Inflammatory macrophage (primary cell): ENCODE data around the gene METTL16.

ENCODE experiments used
- DNase-seq, 2 donors: peaks; one replicate each; pipeline ENCODE4 v3.0.0-alpha.2; 2020 to 2022

Gene METTL16

DNA sequence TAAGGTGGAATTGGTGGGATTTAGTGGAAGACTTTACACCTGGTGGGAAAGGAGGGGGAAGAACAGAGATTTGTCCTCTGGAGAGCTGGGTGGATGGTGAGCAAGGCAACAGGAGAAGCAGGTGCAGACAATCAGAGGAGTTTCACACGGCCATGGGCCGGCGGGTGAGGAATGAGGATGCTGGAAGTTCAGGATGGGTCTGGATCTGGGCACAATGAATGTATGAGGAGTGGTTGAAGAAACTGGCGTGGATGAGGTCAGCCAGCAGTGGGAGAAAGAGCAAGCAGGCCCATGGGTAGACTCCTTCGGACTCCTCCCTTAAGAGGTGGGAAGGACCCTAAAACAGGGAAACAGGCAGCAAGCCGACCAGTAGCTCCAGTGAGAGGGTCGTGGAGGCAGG, 100.7 kb downstream of the METTL16 start:
- DNase-seq: no peak

DNA sequence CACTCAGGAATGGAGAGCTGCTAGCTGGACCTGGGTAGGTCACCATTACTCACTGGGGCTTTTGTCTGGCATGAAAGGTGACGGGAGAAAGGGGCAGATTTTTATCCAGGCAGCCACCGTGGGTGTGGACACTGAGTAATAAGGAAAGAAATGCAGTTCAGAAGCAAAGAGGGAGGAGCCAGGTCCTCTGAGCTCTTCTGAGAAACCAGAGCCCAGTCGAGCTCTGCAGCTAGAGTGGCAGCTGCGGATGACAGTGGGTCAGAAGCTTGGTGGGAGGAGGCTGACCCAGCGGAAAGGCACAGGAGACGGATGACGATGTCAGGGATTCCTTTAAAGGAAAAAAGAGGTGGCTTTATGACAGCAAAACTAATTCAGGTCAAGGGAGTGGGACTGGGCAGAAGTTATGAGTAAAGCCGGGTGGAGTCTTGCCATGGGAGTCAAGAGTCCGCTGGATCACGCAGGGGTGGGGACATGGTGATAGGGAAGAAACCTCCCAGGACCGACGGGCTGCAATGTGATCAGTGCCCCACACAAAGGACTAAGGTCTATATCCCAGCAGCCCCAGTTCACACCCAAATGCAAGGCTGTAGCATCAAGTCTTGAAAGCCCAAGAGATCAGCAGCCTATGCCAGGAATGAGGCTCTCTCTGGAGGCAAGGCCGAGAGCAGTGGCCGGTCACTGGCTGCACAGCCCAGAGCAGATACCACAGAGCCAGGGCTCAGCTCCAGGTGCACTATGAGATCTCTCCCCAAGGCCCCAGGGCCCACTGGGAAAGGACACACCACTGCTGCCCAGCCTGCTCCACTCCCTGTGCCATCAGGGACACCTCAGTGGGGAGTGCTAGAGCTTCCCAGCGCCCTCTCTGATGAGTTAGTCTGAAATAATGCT, 104.5 kb downstream of the METTL16 start:
- peak; percentile 87 to 95 for DNase-seq

DNA sequence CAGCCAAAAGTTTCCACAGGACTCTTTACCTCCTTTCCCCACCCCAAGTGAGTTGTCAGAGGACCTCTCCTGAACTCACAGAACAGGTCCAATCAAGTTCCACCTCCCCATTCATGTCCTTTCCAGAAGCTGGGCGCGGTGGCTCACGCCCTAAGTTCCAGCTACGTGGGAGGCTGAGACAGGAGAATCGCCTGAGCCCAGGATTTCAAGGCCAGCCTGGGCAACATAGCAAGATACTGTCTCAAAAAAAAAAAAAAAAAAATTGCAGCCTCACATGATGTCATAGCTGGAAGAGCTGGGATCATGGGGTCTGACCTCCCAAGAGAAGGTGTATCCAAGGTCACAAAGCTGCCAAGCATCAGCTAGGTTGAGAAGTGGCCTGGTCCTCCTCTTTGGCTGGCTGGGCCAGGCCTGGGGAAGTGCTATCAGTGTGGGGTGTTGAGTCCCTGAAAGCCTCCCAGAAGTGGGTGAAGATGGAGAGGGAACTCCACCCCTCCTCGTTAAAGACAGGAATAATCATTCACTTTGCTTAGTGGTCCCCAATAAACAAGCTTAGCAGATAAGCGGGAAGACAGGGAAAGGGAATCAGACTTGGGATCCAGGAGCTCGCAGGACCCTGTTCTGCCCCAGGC, 105.3 kb downstream of the METTL16 start:
- DNase-seq: peak in 1 of 2 donors; percentile 32

DNA sequence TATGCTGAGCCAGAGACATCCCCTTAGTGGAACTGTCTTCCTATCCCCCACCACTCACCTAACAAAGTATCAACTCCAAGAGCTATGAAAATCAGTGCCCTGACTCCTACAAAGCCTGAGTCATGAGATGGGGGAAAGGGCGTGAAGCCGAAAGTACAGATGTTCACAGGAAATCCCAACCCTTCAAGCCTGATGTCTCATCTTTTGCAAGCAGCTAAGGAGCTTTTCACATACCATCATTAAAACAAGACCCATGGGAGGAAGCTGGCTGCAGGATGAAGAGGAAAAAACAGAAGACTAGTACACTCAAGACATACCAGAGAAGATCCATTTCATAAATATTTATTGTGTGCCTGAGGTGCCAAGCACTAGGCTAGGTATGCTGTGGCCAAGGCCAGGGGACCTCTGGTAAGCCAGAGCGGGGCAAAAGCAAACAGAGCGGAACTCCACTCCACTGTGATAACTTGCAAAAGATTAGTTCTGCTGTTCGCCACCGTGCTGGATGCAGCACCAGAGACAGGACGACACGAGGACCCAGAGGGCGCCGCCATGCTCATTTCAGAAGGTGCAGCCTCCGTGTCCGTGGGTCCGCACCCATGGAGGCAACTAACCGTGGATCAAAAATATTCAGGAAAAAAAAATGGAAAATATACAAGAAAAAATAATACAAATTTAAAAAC, 106.3 kb downstream of the METTL16 start:
- peak; percentile 60 to 72 for DNase-seq

- DNase-seq: no peak
Observed at GRCh38 chr17:2403044-2403443, 108.6 kb downstream of the METTL16 start.

DNA sequence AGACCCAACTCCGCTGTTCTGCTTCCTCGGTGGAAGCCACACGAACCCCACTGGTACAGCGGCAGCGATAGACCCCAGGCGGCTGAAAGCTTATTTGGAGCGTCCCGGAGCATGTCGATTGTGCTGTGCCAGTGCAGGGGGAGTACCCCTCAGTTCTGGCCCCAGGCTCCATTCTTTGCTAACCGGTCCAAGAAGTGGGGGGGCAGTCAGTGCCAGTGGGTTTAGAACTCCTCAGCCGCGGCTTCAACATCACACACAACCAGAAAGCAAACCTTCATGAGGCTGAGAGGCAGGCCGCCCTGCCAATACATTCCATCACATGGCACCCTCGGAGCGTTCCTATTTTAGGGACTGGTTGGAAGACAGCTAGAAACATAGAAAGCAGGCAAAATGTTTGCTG, 109.1 kb downstream of the METTL16 start:
- no peak for DNase-seq

GRCh38 chr17:2401426-2402221, 110.1 kb downstream of the METTL16 start:
- DNase-seq: peak; percentile 99 to 100

DNA sequence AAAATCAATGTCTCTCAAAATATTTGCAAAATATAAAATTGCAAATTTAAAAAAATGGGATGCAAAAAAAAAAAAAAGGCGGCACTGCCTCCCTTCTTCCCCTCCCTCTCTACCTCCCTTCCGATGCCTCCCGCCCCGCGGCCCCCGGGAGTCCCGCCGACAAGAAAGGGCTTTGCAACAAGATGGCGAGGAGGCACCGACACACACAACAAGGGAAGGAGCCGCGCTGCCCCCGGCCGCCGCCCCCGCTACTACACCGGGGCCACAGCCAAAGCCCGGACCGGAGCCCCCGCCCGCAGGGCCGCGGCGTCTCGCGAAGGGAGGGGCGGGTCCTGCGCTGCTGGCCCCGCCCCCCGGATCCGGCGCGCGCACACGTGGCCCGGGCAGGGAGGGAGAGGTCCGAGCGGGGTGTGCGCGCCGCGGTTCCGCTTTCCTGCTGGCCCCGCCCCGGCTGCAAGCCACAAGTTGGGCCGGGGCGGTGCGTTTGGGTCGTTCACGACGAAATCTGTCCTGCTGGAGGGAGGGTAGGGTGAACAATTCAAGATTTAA, 110.7 kb downstream of the METTL16 start, which contains the start of gene MNT:
Gene MNT (minus strand): TSS at position 184 of the 549 bp plus-strand sequence. CDS start 348 bp downstream, outside the sequence.
- peak; percentile 97 to 98 for DNase-seq

GRCh38 chr17:2400474-2400866, 111.2 kb downstream of the METTL16 start:
- DNase-seq: peak; percentile 83 to 94

GRCh38 chr17:2399572-2400473, 111.9 kb downstream of the METTL16 start:
- DNase-seq: peak; percentile 97 to 98

DNA sequence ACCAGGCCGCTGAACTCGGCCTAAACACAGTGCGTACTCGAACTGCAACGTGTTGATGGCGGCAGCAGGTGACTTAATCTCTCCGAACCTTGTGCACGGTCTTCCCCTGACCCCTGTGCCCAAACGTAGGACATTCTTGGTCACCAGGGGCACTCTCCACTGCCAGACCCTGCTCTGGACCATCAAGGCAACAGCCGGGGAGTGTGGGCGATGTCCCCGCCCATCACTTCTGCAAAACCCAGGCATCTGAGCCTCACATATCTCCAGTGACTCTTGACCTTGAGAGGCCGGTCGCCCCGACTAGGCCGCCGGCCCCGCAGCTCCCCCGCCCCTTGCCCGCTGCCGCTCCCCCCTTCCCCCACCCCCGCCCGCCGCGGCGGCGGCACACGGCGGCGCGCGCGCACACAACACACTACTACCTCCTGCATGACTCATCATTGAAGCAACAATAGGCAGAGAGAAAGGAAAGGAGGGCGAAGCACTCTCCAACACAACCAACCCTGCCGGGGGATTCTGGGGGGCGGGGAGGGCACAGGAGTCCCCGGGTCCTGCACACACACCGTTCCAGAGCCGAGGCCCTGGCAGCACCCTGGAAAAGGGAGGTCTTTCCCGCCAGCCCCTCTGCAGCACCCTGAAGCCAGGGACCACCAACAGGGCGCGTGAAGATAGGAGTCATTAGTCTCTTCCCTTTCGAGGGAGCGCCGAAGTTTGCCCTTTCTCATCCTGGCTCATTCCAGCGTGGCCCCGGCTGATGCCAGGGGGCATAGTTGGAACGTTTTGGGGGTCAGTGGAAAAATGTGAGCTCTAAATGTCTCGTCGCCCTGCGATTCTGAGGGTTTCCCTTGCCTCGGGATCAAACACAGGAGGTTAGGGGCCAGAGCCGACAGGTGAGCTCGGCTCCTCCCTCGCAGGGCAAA, 112.8 kb downstream of the METTL16 start:
- DNase-seq: peak; percentile 79 to 90

DNA sequence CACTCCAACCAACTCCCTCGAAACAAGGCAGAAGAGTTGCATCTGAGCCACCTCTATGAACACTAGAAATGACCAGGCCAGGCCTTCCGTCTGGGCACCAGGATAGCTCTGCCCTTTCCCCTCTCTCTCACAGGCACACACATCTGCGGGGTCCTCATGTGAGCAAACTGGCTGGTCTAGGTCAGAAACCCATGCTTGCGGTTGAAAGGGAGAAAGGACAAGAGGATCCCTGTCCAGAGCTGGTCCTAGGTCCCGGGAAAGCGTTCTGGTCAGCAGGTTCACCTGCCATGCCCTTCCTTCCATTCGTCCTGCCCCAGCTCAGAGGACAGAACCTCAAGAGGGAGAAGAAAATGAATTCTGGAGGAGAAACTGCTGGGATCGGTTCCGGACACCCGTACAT, 113.5 kb downstream of the METTL16 start:
- no peak for DNase-seq

DNA sequence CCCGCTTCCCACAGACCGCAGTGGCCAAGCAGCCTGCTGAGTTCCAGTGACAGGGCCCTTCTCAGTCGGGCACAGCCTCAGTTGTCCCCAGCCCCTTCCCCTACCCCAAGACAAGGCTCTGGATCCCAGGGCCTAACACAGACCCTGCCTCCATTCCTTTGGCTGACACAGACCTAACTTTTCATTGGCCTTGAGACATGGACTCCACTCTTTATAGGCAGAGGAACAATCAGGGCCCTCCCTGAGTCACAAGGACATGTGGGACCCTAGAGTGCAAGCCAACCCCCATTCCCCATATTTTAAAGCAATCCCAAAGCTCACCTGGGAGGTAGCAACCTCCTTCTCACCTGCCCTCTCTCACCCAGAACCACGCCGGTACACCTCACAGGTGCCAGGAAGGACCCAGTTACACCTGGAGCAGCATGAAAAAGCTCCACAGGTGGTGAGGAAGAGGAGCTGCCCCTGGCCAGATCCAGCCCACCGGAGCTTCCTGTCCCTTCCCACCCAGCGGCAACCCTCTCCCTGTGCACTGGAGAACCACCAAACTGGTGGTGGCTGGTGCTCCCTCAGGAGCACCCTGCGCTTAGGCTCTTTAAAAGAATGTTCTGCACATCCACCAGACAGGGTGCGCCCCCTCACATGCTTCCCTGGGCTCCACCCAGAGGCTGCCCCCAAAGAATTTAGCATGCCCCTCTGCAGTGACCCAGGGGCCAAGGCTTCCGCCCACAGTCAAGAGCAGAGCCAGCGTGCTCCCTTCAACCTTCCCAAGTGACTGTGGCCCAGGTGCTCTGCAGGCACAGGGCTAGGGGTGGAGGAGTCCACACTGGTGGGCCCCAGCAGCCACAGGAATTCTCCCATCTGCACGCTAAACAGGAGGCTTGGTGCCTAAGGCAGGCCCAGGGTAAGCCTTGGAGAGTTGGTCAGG, 114.2 kb downstream of the METTL16 start:
- no peak for DNase-seq

GRCh38 chr17:2396568-2397246, 115.0 kb downstream of the METTL16 start:
- peak; percentile 96 to 97 for DNase-seq

- DNase-seq: no peak
Observed at GRCh38 chr17:2396192-2396567, 115.5 kb downstream of the METTL16 start.

DNA sequence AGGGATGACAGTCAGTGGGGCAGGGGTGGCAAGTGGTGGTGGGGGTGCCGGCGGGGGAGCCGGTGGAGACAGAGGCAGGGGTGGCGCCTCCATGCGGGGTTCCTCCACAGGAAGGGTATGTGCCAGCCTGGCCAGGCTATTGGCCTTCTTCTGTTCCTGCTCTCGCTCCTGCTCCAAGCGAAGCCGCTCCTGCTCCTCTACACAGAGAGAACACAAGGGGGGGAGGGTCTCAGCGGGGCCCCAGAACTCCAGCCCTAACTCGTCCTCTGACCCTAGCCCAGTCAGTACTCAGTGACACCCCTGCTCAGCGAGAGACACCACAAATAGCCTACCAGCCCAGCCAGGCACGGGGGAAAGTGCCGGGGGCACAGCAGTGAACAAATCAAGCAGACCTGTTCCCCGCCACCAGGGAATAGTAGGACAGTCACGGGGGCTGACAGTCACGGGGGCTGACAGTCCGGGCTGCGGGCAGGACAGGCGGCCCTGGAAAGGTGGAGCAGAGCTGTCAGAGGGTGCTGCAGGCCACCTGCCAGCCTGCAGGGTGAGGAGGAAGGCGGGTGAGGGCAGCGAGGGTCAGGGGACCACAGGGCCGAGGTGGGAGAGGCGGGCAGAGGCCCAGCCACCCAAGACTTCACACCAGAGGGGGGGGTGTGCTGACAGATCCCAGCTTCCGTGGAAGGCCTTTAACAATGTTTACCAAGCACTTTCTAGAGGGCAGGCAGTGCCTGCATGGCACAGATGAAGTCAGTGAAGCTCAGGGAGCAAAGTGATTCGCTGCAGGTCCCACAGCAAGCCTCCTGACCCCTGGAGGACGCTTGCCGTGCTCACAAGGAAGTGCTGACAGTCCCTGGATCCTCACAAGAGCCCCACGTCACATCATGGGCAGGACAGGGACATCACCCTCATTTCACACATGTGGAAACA, 116.2 kb downstream of the METTL16 start:
- DNase-seq: peak; percentile 82 to 93

DNA sequence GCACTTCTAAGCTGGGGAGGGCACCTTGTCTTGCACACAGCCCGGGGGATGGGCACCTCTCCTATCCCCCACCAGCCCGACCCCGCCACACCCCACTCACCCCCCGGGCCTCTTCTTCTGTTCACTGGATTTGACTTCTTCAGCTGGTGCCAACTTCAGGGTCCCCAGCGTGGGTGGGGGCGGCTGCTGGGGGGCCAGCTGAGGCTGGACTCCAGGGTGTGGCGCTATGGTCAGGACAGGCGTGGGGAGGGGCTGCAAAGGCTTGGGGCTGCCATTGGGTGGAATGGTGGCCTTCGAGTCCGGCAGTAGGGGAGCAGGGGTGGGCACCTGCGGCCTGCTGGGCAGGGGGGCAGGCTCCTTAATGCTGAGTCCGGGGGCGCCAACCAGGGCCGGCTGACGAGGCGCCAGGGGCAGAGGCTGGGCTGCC, 116.9 kb downstream of the METTL16 start:
- no peak for DNase-seq
